HG02938 (cell line): ENCODE data around the gene MCC.
"Not testable (repeated sequence)": the region's sequence is repeated elsewhere in the genome, so short reads cannot be mapped to it uniquely, and the experiment has no call there.

Source experiments
- ATAC-seq: cut with Tn5 transposase; IDR thresholded peaks from one replicate; pipeline ENCODE4 v1.9.1; 2021; ENCODE audit warnings: mild to moderate bottlenecking, moderate library complexity; ENCODE audit not compliant: unreplicated experiment

MCC gene

GRCh38 chr5:113092683-113093082, 395.6 kb downstream of the MCC start:
- no peak for ATAC-seq

- ATAC-seq, result no peak
Observed at GRCh38 chr5:113091622-113092021, 396.6 kb downstream of the MCC start.

- ATAC-seq, result no peak
Observed at GRCh38 chr5:113090336-113091106, 397.7 kb downstream of the MCC start.

- no peak for ATAC-seq
Observed at GRCh38 chr5:113089653-113090335, 398.5 kb downstream of the MCC start.

- no peak for ATAC-seq
Observed at GRCh38 chr5:113087976-113088514, 400.2 kb downstream of the MCC start.

- ATAC-seq, result no peak
Observed at GRCh38 chr5:113085880-113086409, 402.3 kb downstream of the MCC start.

- ATAC-seq, result no peak
Observed at GRCh38 chr5:113085084-113085414, 403.2 kb downstream of the MCC start.

- no peak for ATAC-seq
Observed at GRCh38 chr5:113084402-113085083, 403.7 kb downstream of the MCC start.

- ATAC-seq, result no peak
Observed at GRCh38 chr5:113083481-113083880, 404.8 kb downstream of the MCC start.

- ATAC-seq, result no peak
Observed at GRCh38 chr5:113082547-113082905, 405.7 kb downstream of the MCC start.

GRCh38 chr5:113081881-113082546, 406.2 kb downstream of the MCC start:
- ATAC-seq, result no peak

- ATAC-seq, result no peak
Observed at GRCh38 chr5:113081091-113081839, 407.0 kb downstream of the MCC start.

GRCh38 chr5:113076649-113077048, 411.6 kb downstream of the MCC start:
- ATAC-seq, result not testable (repeated sequence)

- no peak for ATAC-seq
Observed at GRCh38 chr5:113075019-113075418, 413.2 kb downstream of the MCC start.

- not testable (repeated sequence) for ATAC-seq
Observed at GRCh38 chr5:113073629-113074034, 414.6 kb downstream of the MCC start.

- no peak for ATAC-seq
Observed at GRCh38 chr5:113071401-113071800, 416.9 kb downstream of the MCC start.

GRCh38 chr5:113070901-113071300, 417.4 kb downstream of the MCC start:
- ATAC-seq, result no peak

- no peak for ATAC-seq
Observed at GRCh38 chr5:113068559-113068958, 419.7 kb downstream of the MCC start.

GRCh38 chr5:113067635-113068344, 420.5 kb downstream of the MCC start:
- no peak for ATAC-seq

- no peak for ATAC-seq
Observed at GRCh38 chr5:113065626-113066025, 422.6 kb downstream of the MCC start.
